IMR-90 (cell line): ENCODE results near the gene CEP85. TPM values are rescaled to one million over a fixed set of nuclear protein-coding genes. Genes with fewer than 3 reads are reported as not detected.

Experiments
- ATAC-seq: fragments of 200-7000 bp; cut with Tn5 transposase; 2 replicates; pipeline ENCODE4 v1.9.1; 2020; ENCODE audit warnings: low read depth, mild to moderate bottlenecking, moderate library complexity
- BruUV-seq: library from RNA; stranded (reverse); fragments of 400-500 nt; replicated peaks from 2 replicates; lab custom pipeline; 2021; lab: Mats Ljungman, UMichigan
- CTCF ChIA-PET: fragments of 300-600 bp; formaldehyde crosslinking; extraction: SDS; loops from one replicate; lab custom pipeline; 2021; ENCODE audit warnings: antibody characterized with exemption; lab: Yijun Ruan, JAX
- POLR2A ChIA-PET: fragments of 300-600 bp; sonication (Branson Sonifier 250); formaldehyde crosslinking; loops from one replicate; lab custom pipeline; 2022; ENCODE audit warnings: antibody characterized with exemption; ENCODE audit not compliant: unreplicated experiment; lab: Charles Lee
- DNase-seq: peaks from one replicate; pipeline ENCODE4 v3.0.0; 2013
- H2AFZ ChIP-seq: replicated peaks from 2 replicates; pipeline ENCODE3; 2013; ENCODE audit warnings: low read length, mild to moderate bottlenecking; ENCODE audit not compliant: poor library complexity
- H2AK5ac ChIP-seq: 2 replicates; pipeline ENCODE4 v1.6.1; 2013; ENCODE audit warnings: low read depth, low read length, inconsistent platforms
- H2AK9ac ChIP-seq: replicated peaks from 2 replicates; pipeline ENCODE3; 2013; ENCODE audit warnings: mild to moderate bottlenecking, low read depth, low read length, moderate library complexity; ENCODE audit not compliant: poor library complexity
- H2BK120ac ChIP-seq: 2 replicates; pipeline ENCODE4 v1.6.1; 2013; ENCODE audit warnings: low read depth, low read length, inconsistent platforms
- H2BK15ac ChIP-seq: 3 replicates; pipeline ENCODE4 v1.6.1; 2013; ENCODE audit warnings: low read depth, low read length, inconsistent platforms
- H2BK20ac ChIP-seq: 2 replicates; pipeline ENCODE4 v1.6.1; 2013; ENCODE audit warnings: low read depth, mild to moderate bottlenecking, inconsistent platforms, low read length, moderate library complexity
- H2BK5ac ChIP-seq: 2 replicates; pipeline ENCODE4 v1.6.1; 2013; ENCODE audit warnings: mild to moderate bottlenecking, low read depth, low read length, inconsistent platforms; ENCODE audit not compliant: poor library complexity, severe bottlenecking
- H3K14ac ChIP-seq: replicated peaks from 2 replicates; pipeline ENCODE4 v1.6.1; 2013; ENCODE audit warnings: low read depth, low read length, inconsistent platforms
- H3K18ac ChIP-seq: 2 replicates; pipeline ENCODE4 v1.6.1; 2013; ENCODE audit warnings: low read depth, low read length, control low read depth
- H3K23ac ChIP-seq: 2 replicates; pipeline ENCODE4 v1.6.1; 2013; ENCODE audit warnings: low read depth, low read length, inconsistent platforms
- H3K27ac ChIP-seq: 2 replicates; pipeline ENCODE4 v1.5.1; 2013; ENCODE audit warnings: mild to moderate bottlenecking, control low read depth, low read length; ENCODE audit not compliant: insufficient read depth
- H3K27me3 ChIP-seq: 2 replicates; pipeline ENCODE4 v1.6.1; 2013; ENCODE audit warnings: low read length; ENCODE audit not compliant: control insufficient read depth, insufficient read depth
- H3K36me3 ChIP-seq: 2 replicates; pipeline ENCODE4 v1.6.1; 2013; ENCODE audit warnings: low read length, mixed read lengths; ENCODE audit not compliant: control insufficient read depth, insufficient read depth
- H3K4ac ChIP-seq: 2 replicates; pipeline ENCODE4 v1.6.1; 2013; ENCODE audit warnings: low read depth, low read length, inconsistent platforms
- H3K4me1 ChIP-seq: 2 replicates; pipeline ENCODE4 v1.6.1; 2013; ENCODE audit warnings: low read length, mixed read lengths; ENCODE audit not compliant: control insufficient read depth, insufficient read depth
- H3K4me2 ChIP-seq: 2 replicates; pipeline ENCODE4 v1.6.1; 2013; ENCODE audit warnings: low read depth, mild to moderate bottlenecking, control low read depth, low read length, moderate library complexity
- H3K4me3 ChIP-seq: 2 replicates; pipeline ENCODE4 v1.5.1; 2013; ENCODE audit warnings: low read depth, mild to moderate bottlenecking, control low read depth, low read length, moderate library complexity; ENCODE audit not compliant: insufficient read depth
- H3K56ac ChIP-seq: 2 replicates; pipeline ENCODE4 v1.6.1; 2013; ENCODE audit warnings: low read length, inconsistent platforms; ENCODE audit not compliant: insufficient read depth; ENCODE audit errors: extremely low read depth
- H3K79me1 ChIP-seq, 2 experiments: 2 replicates each; pipeline ENCODE4 v1.6.1; 2013; ENCODE audit warnings: low read length in 2 of 2, inconsistent platforms in 1 of 2, low read depth in 1 of 2
- H3K9ac ChIP-seq: 2 replicates; pipeline ENCODE4 v1.6.1; 2013; ENCODE audit warnings: low read depth, low read length, control low read depth
- H3K9me1 ChIP-seq: 2 replicates; pipeline ENCODE4 v1.6.1; 2013; ENCODE audit warnings: low read length, inconsistent platforms; ENCODE audit not compliant: insufficient read depth
- H3K9me3 ChIP-seq: 2 replicates; pipeline ENCODE4 v1.6.1; 2013; ENCODE audit warnings: low read length; ENCODE audit not compliant: control insufficient read depth, insufficient read depth
- H4K20me1 ChIP-seq: 2 replicates; pipeline ENCODE4 v1.6.1; 2013; ENCODE audit warnings: low read length, inconsistent platforms; ENCODE audit not compliant: insufficient read depth
- H4K5ac ChIP-seq: 2 replicates; pipeline ENCODE4 v1.6.1; 2013; ENCODE audit warnings: mild to moderate bottlenecking, low read depth, low read length, control low read depth
- H4K8ac ChIP-seq, 2 experiments: 2 replicates each; pipeline ENCODE4 v1.6.1; 2013; ENCODE audit warnings: low read depth in 2 of 2, low read length in 2 of 2, control low read depth in 1 of 2, inconsistent platforms in 1 of 2
- H4K91ac ChIP-seq: 2 replicates; pipeline ENCODE4 v1.6.1; 2013; ENCODE audit warnings: low read depth, low read length, inconsistent platforms; ENCODE audit not compliant: insufficient read depth
- CEBPB ChIP-seq: IDR thresholded peaks from 2 replicates; pipeline ENCODE4 v1.6.1; 2012; ENCODE audit warnings: low read depth, low read length, improper control_type of control experiment
- NFE2L2 ChIP-seq: fragments of 150-350 bp; IDR thresholded peaks from 2 replicates; pipeline ENCODE4 v1.6.1; 2016; ENCODE audit warnings: low read depth, mild to moderate bottlenecking, low read length
- POLR2A ChIP-seq: IDR thresholded peaks from 2 replicates; pipeline ENCODE4 v1.6.1; 2012; ENCODE audit warnings: mild to moderate bottlenecking, low read depth, low read length
- RAD21 ChIP-seq: IDR thresholded peaks from 2 replicates; pipeline ENCODE4 v1.6.1; 2012; ENCODE audit warnings: low read length, improper control_type of control experiment
- WGBS, 2 experiments: methylation state at CpG; one replicate each; pipeline versions ENCODE4 v1.1.5 to v1.1.7; 2013; ENCODE audit warnings: missing lambda C conversion rate in 2 of 2; ENCODE audit not compliant: insufficient read length in 1 of 2; ENCODE audit errors: extremely low coverage in 2 of 2; 5-methylcytosine and 5-hydroxymethylcytosine counted together
- dilution Hi-C: fragments of 300-500 bp; cut with HindIII; formaldehyde crosslinking; loops from one replicate; pipeline ENCODE4 v1.14.3; 2018; ENCODE audit warnings: low sequenced_read_pairs; ENCODE audit not compliant: unreplicated experiment
- in situ Hi-C: fragments of 300-500 bp; cut with MboI; formaldehyde crosslinking; loops from 3 replicates; pipeline ENCODE4 v1.14.3; 2019; ENCODE audit warnings: low sequenced_read_pairs, inconsistent platforms, mixed read lengths
- intact Hi-C: fragments of 100-400 bp; cut with micrococcal nuclease; formaldehyde crosslinking; loops from 2 replicates; pipeline ENCODE4 v1.10.0; 2022
- polyA plus RNA-seq, 3 experiments: library from polyadenylated mRNA; depleted of rRNA; stranded (reverse); fragments of >200 nt; gene quantifications; 2 replicates each; pipeline ENCODE4 v1.2.3, GENCODE V29; 2012; ENCODE audit warnings: low replicate concordance in 1 of 3
- total RNA-seq: library from RNA; depleted of rRNA; stranded (reverse); fragments of >200 nt; gene quantifications from 2 replicates; pipeline ENCODE4 v1.2.3, GENCODE V29; 2012

Gene CEP85
- total and polyA plus RNA-seq, 2 of the 4 experiments (the other 2 are of a cell fraction), result 11.5 to 11.8 TPM

DNA sequence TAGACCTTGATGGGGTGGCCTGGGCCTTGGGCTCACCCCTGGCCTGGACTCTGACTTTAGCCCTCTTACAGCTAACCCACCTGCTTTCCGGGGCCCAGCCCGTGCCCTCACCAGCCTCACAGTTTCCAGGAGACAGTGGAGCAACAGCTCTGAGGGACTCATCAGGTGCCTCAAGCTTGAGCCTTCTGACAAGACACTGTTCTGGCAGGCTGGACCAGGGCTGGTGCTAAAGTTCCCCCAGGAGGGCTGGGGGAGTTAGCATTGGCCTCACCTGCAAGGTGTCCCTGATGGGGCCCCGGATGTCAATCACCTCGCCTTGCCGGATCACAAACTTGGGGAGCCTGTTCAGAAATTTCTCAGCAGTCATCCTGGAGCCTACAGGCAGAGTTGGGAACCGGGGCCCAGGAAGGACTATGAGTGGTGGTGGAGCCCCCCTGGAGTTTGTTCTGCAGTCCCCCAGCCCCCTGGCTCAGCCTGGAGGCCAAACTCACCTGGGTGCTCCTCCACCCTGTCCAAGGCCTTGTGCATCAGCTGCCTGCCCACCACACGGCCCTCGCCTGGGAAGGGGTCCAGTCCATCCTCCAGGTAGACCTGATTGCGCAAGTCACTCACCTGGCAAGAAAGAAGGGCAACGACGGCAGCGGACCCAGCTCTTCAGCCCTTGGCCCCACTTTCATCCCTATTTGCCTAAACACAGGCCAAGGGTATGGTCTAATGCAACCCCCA is 50.0 kb downstream of the CEP85 start:
- peak overlapping the region; percentile 96 for H4K91ac ChIP-seq
- 0 out of 2 replicates have a peak overlapping the region, but pooled peaks have one; percentile 39 for H3K56ac ChIP-seq
- peaks cover 45% of the 10 kb centered on the region for H3K4me1 ChIP-seq
- H3K18ac ChIP-seq, result peak overlapping the region; percentile 60
- ChIA-PET CTCF (interaction anchor here (1.1 kb wide), 1 partner anchor 38 kb away, joined by 5 read pairs; no protein-coding TSS in a partner anchor), POLR2A (no interaction called here)
- H3K79me1 ChIP-seq, result peaks cover 20 to 71% of the 10 kb centered on the region in 2 experiments
- 85% methylated on average over 5 of the region's 12 CpGs; no CpG with 5 or more reads in 1 of the 2 experiments for WGBS, 2 experiments
- H3K14ac ChIP-seq, result peak overlapping the region; percentile 93
- ATAC-seq (no peak), DNase-seq (no peak)
- peaks cover 43% of the 10 kb centered on the region for H3K9me1 ChIP-seq
- peak overlapping the region; percentile 58 to 89 for H4K8ac ChIP-seq
- peak overlapping the region; percentile 98 for H2AK9ac ChIP-seq
- H2AFZ ChIP-seq, result peak overlapping the region; percentile 88
- peak overlapping the region; percentile 91 for H3K27ac ChIP-seq
- H3K9me3 ChIP-seq, result no peaks in the 10 kb centered on the region
- H2BK120ac ChIP-seq, result peak overlapping the region; percentile 97
- H2AK5ac ChIP-seq, result peak overlapping the region; percentile 97
- H3K36me3 ChIP-seq, result peaks cover 20% of the 10 kb centered on the region
- peaks cover 44% of the 10 kb centered on the region for H4K20me1 ChIP-seq
- H4K5ac ChIP-seq, result peak overlapping the region; percentile 81
- intact Hi-C loops (no loop called here), in situ Hi-C loops (no loop called here), dilution Hi-C loops (no loop called here)
- H3K4ac ChIP-seq, result peak overlapping the region; percentile 98
- peak overlapping the region; percentile 84; the same call in 2 of the 3 replicates for H2BK15ac ChIP-seq
- no peak overlapping the region; the same call in 1 of the 2 replicates for H3K9ac ChIP-seq
- H3K23ac ChIP-seq, result peak overlapping the region; percentile 96
- peak overlapping the region; percentile 90 for H2BK20ac ChIP-seq
- no TSS peak for BruUV-seq
- peak overlapping the region; percentile 98 for H2BK5ac ChIP-seq
- TF ChIP-seq CEBPB, result peak; percentile 95
- TF ChIP-seq NFE2L2, result no peak
- no peak for TF ChIP-seq POLR2A
- TF ChIP-seq RAD21, result no peak
- H3K4me2 ChIP-seq, result no peak overlapping the region; the same call in 1 of the 2 replicates
- no peaks in the 10 kb centered on the region for H3K27me3 ChIP-seq
- H3K4me3 ChIP-seq, result no peak overlapping the region
